HepG2 (cell line): ENCODE data around the gene LRIF1.
"Not testable (repeated sequence)": the region's sequence is repeated elsewhere in the genome, so short reads cannot be mapped to it uniquely, and the experiment has no call there.

ENCODE experiments used
- EP300 ChIP-seq, 3 experiments: sonication (generic) in 1 of 3; formaldehyde crosslinking in 1 of 3; IDR thresholded peaks; 2 replicates each; pipeline versions ENCODE4 v1.5.1 to v1.6.1; 2011 to 2020; ENCODE audit warnings: low read depth in 2 of 3, low read length in 2 of 3, borderline replicate concordance in 1 of 3, improper control_type of control experiment in 1 of 3, mild to moderate bottlenecking in 1 of 3, missing genetic modification reagents in 1 of 3, moderate library complexity in 1 of 3
- NFE2L2 ChIP-seq: fragments of 150-350 bp; IDR thresholded peaks from 2 replicates; pipeline ENCODE4 v1.6.1; 2014; ENCODE audit warnings: low read length
- POLR2A ChIP-seq, 2 experiments: IDR thresholded peaks; 2 replicates each; pipeline ENCODE4 v1.6.1; 2011; ENCODE audit warnings: low read depth in 2 of 2, low read length in 2 of 2, mild to moderate bottlenecking in 1 of 2, moderate library complexity in 1 of 2; ENCODE audit not compliant: insufficient read depth in 1 of 2

- not testable (repeated sequence) for TF ChIP-seq NFE2L2; EP300 (IDR thresholded peaks at IDR 0.05; ENCODE audit: low read depth in 2 of 2, low read length in 2 of 2); EP300 (CRISPR knock-in tag; IDR thresholded peaks at IDR 0.05; ENCODE audit: borderline replicate concordance); POLR2A (IDR thresholded peaks at IDR 0.05; ENCODE audit: insufficient read depth in 1 of 2, low read depth in 2 of 2, low read length in 2 of 2)
Measured at GRCh38 chr1:110999607-111000006, 35.9 kb upstream of the LRIF1 start.
